GM18951 (cell line): ENCODE data around the gene IP6K3.

Experiments used
- POLR2A ChIP-seq: IDR thresholded peaks from 4 replicates; pipeline ENCODE4 v1.6.1; 2011; ENCODE audit warnings: mild to moderate bottlenecking; ENCODE audit not compliant: insufficient read length, insufficient read depth; ENCODE audit errors: extremely low read depth
- in situ Hi-C: fragments of 300-500 bp; cut with MboI; formaldehyde crosslinking; loops from one replicate; pipeline ENCODE4 v1.12.0; 2022; ENCODE audit warnings: low sequenced_read_pairs, mixed read lengths, inconsistent platforms; ENCODE audit not compliant: unreplicated experiment

The IP6K3 gene

GRCh38 chr6:33746651-33747100, at the start of gene IP6K3:
TSS of gene IP6K3 (minus strand) at chr6:33746905. CDS start at chr6:33735476, 11,429 bp downstream.
- TF ChIP-seq POLR2A = no peak
- in situ Hi-C loops = no loop called here

GRCh38 chr6:33794910-33795623, 48.4 kb upstream of the IP6K3 start:
- in situ Hi-C loops = no loop called here
- TF ChIP-seq POLR2A = no peak

- TF ChIP-seq POLR2A = no peak
- in situ Hi-C loops = no loop called here
Measured at GRCh38 chr6:33792981-33793380, 46.3 kb upstream of the IP6K3 start.

GRCh38 chr6:33791620-33792019, 44.9 kb upstream of the IP6K3 start:
- TF ChIP-seq POLR2A = no peak
- in situ Hi-C loops = no loop called here

- in situ Hi-C loops = no loop called here
- TF ChIP-seq POLR2A = no peak
Measured at GRCh38 chr6:33790910-33791309, 44.2 kb upstream of the IP6K3 start.

- in situ Hi-C loops = no loop called here
- no peak for TF ChIP-seq POLR2A
Measured at GRCh38 chr6:33790379-33790778, 43.7 kb upstream of the IP6K3 start.

- TF ChIP-seq POLR2A = no peak
- in situ Hi-C loops = no loop called here
Measured at GRCh38 chr6:33789550-33789895, 42.8 kb upstream of the IP6K3 start.

- in situ Hi-C loops = no loop called here
- peak; percentile 81 for TF ChIP-seq POLR2A
Measured at GRCh38 chr6:33788694-33789549, 42.2 kb upstream of the IP6K3 start, which contains the start of gene LEMD2. TSS of gene LEMD2 (minus strand) at chr6:33789130. CDS start at chr6:33789116, 14 bp downstream.

- in situ Hi-C loops = no loop called here
- TF ChIP-seq POLR2A = peak; percentile 54
Measured at GRCh38 chr6:33787954-33788693, 41.4 kb upstream of the IP6K3 start.

- in situ Hi-C loops = no loop called here
- TF ChIP-seq POLR2A = no peak
Measured at GRCh38 chr6:33787346-33787953, 40.7 kb upstream of the IP6K3 start.

- TF ChIP-seq POLR2A = no peak
Measured at GRCh38 chr6:33786736-33787135, 40.0 kb upstream of the IP6K3 start.

GRCh38 chr6:33785778-33786177, 39.1 kb upstream of the IP6K3 start:
- TF ChIP-seq POLR2A = no peak
- in situ Hi-C loops = no loop called here

More at GRCh38 chr6:33786736-33787135, 40.0 kb upstream of the IP6K3 start:
- in situ Hi-C loops = no loop called here

- TF ChIP-seq POLR2A = no peak
- in situ Hi-C loops = no loop called here
Measured at GRCh38 chr6:33784787-33785186, 38.1 kb upstream of the IP6K3 start.
